ENCODE results near the gene ADAM10. TPM values are rescaled to one million over a fixed set of nuclear protein-coding genes. Genes with fewer than 3 reads are reported as not detected.

ADAM10 gene
- total and polyA plus RNA-seq, 4 donors: 11.6 to 115 (median 57.5) TPM

DNA sequence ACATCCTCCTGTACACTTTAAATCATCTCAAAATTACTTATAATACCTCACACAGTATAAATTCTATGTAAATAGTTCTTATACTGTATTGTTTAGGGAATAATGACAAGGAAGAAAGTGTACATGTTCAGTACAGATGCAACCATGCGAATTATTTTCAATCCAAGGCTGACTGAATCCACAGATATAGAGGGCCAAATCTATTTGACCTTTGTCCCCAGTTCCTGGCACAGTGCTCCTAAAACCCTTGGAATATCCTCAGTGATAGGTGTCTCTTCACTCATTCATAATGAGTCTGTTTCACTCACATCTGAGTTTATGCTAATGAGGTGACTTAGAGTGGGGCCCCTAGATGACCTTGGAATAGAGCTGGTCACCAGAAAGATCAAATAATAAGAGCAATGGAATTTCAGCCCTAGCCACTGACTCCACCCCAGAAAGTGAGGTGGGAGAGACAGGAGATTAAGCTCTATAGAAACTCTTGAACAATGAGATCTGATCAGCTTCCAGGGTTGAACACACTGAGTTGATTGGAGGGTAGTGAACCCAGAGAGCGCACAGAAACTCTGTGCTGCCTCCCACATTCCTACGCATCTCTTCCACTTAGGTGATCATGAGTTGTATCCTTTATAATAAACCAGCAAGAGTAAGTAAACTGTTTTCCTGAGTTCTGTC lies 65.3 kb downstream of the ADAM10 start:
- no peaks in the 10 kb centered on the region for H3K36me3 ChIP-seq (ENCODE audit: control insufficient read depth in 1 of 2, insufficient read depth in 2 of 2, low read length in 1 of 2)
- 99% methylated on average over 3 of the region's 3 CpGs for WGBS, 2 donors
- no peak overlapping the region for H3K4me3 ChIP-seq (ENCODE audit: low read length in 2 of 2)
- DNase-seq: no peak
- no peak for ATAC-seq (ENCODE audit: low FRiP score)
- no peaks in the 10 kb centered on the region for H3K4me1 ChIP-seq (ENCODE audit: control insufficient read depth in 1 of 2, insufficient read depth in 2 of 2, low read length in 2 of 2)
- no peaks in the 10 kb centered on the region for H3K27me3 ChIP-seq (ENCODE audit: control insufficient read depth in 1 of 2, insufficient read depth in 2 of 2, low read length in 1 of 2)
- no peaks in the 10 kb centered on the region for H3K9me3 ChIP-seq (ENCODE audit: control insufficient read depth, low read length)
- intact Hi-C loops (cut with DNase I): no loop called here
- H3K27ac ChIP-seq (ENCODE audit: low read depth in 1 of 2, low read length in 2 of 2): no peak overlapping the region

DNA sequence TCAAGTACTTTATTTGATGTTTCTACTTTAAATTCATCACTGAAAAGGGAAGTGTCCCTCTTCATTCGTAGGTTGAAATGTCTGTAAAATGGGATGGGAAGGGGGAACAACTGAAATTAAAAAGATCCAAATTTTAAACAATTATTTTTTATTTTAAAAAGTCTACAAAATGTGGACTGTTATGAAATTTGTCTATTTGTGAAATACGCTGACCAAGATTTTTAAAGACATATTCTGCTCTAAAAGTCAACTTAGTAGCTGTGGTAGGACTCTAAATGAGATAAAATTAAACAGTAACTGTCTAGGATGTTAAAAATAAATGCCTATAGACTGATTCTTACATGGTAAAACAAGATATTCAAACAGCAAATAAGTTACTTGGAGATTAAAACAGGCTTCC lies 67.3 kb downstream of the ADAM10 start:
- Histone ChIP-seq H3K4me1 (ENCODE audit: control insufficient read depth in 1 of 2, insufficient read depth in 2 of 2, low read length in 2 of 2) (no peaks in the 10 kb centered on the region), H3K27me3 (ENCODE audit: control insufficient read depth in 1 of 2, insufficient read depth in 2 of 2, low read length in 1 of 2) (no peaks in the 10 kb centered on the region), H3K36me3 (ENCODE audit: control insufficient read depth in 1 of 2, insufficient read depth in 2 of 2, low read length in 1 of 2) (no peaks in the 10 kb centered on the region), H3K9me3 (ENCODE audit: control insufficient read depth, low read length) (no peaks in the 10 kb centered on the region), H3K4me3 (ENCODE audit: low read length in 2 of 2) (no peak overlapping the region), H3K27ac (ENCODE audit: low read depth in 1 of 2, low read length in 2 of 2) (no peak overlapping the region)
- DNase-seq (no peak), ATAC-seq (ENCODE audit: low FRiP score) (no peak)
- WGBS, 2 donors: 95 to 99% methylated on average over 2 of the region's 2 CpGs
- intact Hi-C loops (cut with DNase I): no loop called here

GRCh38 chr15:58678683-58679082 lies 70.8 kb downstream of the ADAM10 start:
- H3K27me3 ChIP-seq (ENCODE audit: control insufficient read depth in 1 of 2, insufficient read depth in 2 of 2, low read length in 1 of 2): no peaks in the 10 kb centered on the region
- no peaks in the 10 kb centered on the region for H3K4me1 ChIP-seq (ENCODE audit: control insufficient read depth in 1 of 2, insufficient read depth in 2 of 2, low read length in 2 of 2)
- no peaks in the 10 kb centered on the region for H3K36me3 ChIP-seq (ENCODE audit: control insufficient read depth in 1 of 2, insufficient read depth in 2 of 2, low read length in 1 of 2)
- no peak overlapping the region for H3K27ac ChIP-seq (ENCODE audit: low read depth in 1 of 2, low read length in 2 of 2)
- H3K9me3 ChIP-seq (ENCODE audit: control insufficient read depth, low read length): no peaks in the 10 kb centered on the region
- ATAC-seq (ENCODE audit: low FRiP score) (no peak), DNase-seq (no peak)
- intact Hi-C loops (cut with DNase I): no loop called here
- 55 to 58% methylated on average over 2 of the region's 2 CpGs for WGBS, 2 donors
- H3K4me3 ChIP-seq (ENCODE audit: low read length in 2 of 2): no peak overlapping the region

- WGBS, 2 donors: 92% methylated on average over 1 of the region's 1 CpG
- DNase-seq (no peak), ATAC-seq (ENCODE audit: low FRiP score) (no peak)
- Histone ChIP-seq H3K4me3 (ENCODE audit: low read length in 2 of 2) (no peak overlapping the region), H3K4me1 (ENCODE audit: control insufficient read depth in 1 of 2, insufficient read depth in 2 of 2, low read length in 2 of 2) (no peaks in the 10 kb centered on the region), H3K36me3 (ENCODE audit: control insufficient read depth in 1 of 2, insufficient read depth in 2 of 2, low read length in 1 of 2) (no peaks in the 10 kb centered on the region), H3K27me3 (ENCODE audit: control insufficient read depth in 1 of 2, insufficient read depth in 2 of 2, low read length in 1 of 2) (no peaks in the 10 kb centered on the region), H3K9me3 (ENCODE audit: control insufficient read depth, low read length) (no peaks in the 10 kb centered on the region), H3K27ac (ENCODE audit: low read depth in 1 of 2, low read length in 2 of 2) (no peak overlapping the region)
- intact Hi-C loops (cut with DNase I): no loop called here
Measured at GRCh38 chr15:58677426-58677825, 72.1 kb downstream of the ADAM10 start.

- intact Hi-C loops (cut with DNase I): no loop called here
- Histone ChIP-seq H3K36me3 (ENCODE audit: control insufficient read depth in 1 of 2, insufficient read depth in 2 of 2, low read length in 1 of 2) (no peaks in the 10 kb centered on the region), H3K27ac (ENCODE audit: low read depth in 1 of 2, low read length in 2 of 2) (no peak overlapping the region), H3K27me3 (ENCODE audit: control insufficient read depth in 1 of 2, insufficient read depth in 2 of 2, low read length in 1 of 2) (no peaks in the 10 kb centered on the region), H3K9me3 (ENCODE audit: control insufficient read depth, low read length) (no peaks in the 10 kb centered on the region), H3K4me3 (ENCODE audit: low read length in 2 of 2) (no peak overlapping the region), H3K4me1 (ENCODE audit: control insufficient read depth in 1 of 2, insufficient read depth in 2 of 2, low read length in 2 of 2) (no peaks in the 10 kb centered on the region)
- no peak for ATAC-seq (ENCODE audit: low FRiP score)
- no peak for DNase-seq
- WGBS, 2 donors: 78 to 82% methylated on average over 4 of the region's 4 CpGs
Measured at GRCh38 chr15:58676766-58677165, 72.7 kb downstream of the ADAM10 start.

- no peak overlapping the region for H3K4me3 ChIP-seq (ENCODE audit: low read length in 2 of 2)
- peaks cover 0 to 1% of the 10 kb centered on the region in 2 donors for H3K4me1 ChIP-seq (ENCODE audit: control insufficient read depth in 1 of 2, insufficient read depth in 2 of 2, low read length in 2 of 2)
- no peaks in the 10 kb centered on the region for H3K27me3 ChIP-seq (ENCODE audit: control insufficient read depth in 1 of 2, insufficient read depth in 2 of 2, low read length in 1 of 2)
- no peak overlapping the region for H3K27ac ChIP-seq (ENCODE audit: low read depth in 1 of 2, low read length in 2 of 2)
- 94 to 96% methylated on average over 2 of the region's 2 CpGs for WGBS, 2 donors
- DNase-seq (no peak), ATAC-seq (ENCODE audit: low FRiP score) (no peak)
- no peaks in the 10 kb centered on the region for H3K36me3 ChIP-seq (ENCODE audit: control insufficient read depth in 1 of 2, insufficient read depth in 2 of 2, low read length in 1 of 2)
- intact Hi-C loops (cut with DNase I): no loop called here
- no peaks in the 10 kb centered on the region for H3K9me3 ChIP-seq (ENCODE audit: control insufficient read depth, low read length)
Measured at GRCh38 chr15:58671186-58671585, 78.3 kb downstream of the ADAM10 start.

DNA sequence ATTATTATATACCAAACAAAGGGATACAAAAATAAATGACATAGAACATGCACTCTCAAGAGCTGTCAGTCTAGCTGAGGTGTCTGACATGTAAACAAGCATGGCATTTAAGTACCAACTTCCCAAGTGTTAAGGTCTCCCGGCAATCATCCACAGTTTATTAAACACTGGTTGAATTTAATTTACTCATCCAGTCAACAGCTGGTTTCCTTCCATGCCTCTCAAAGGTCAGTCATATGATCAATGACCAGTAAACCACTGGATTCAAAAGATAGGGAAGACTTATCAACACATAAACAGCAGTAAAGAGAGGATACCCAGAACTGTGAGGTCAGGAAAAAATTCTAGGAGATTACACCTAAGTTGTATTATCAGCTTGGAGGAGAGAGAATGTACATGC lies 80.4 kb downstream of the ADAM10 start:
- Histone ChIP-seq H3K27ac (ENCODE audit: low read depth in 1 of 2, low read length in 2 of 2) (no peak overlapping the region), H3K4me1 (ENCODE audit: control insufficient read depth in 1 of 2, insufficient read depth in 2 of 2, low read length in 2 of 2) (peaks cover 0 to 3% of the 10 kb centered on the region in 2 donors)
- 78 to 89% methylated on average over 1 of the region's 1 CpG for whole genome bisulfite sequencing, 2 donors

DNA sequence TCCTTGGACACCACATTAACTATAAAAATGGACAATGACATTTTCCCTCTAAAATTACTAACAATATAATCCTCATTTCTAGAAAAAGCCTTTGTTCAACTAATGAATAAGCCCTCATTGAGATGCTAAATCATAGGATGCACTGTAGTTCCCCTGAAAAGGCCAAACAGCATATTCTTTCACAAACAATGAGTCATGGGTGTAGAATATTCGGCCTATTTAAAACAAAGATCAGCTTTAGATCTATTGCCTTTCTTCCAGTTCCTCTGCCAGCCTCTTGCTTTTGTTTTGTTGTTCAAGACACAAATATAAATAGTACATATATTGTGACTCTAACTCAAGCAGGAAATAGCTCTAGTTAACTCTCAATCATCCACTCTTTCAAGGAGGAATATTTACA lies 82.5 kb downstream of the ADAM10 start:
- Histone ChIP-seq H3K4me1 (ENCODE audit: control insufficient read depth in 1 of 2, insufficient read depth in 2 of 2, low read length in 2 of 2) (peaks cover 0 to 3% of the 10 kb centered on the region in 2 donors), H3K36me3 (ENCODE audit: control insufficient read depth in 1 of 2, insufficient read depth in 2 of 2, low read length in 1 of 2) (peaks cover 0 to 3% of the 10 kb centered on the region in 2 donors), H3K27me3 (ENCODE audit: control insufficient read depth in 1 of 2, insufficient read depth in 2 of 2, low read length in 1 of 2) (no peaks in the 10 kb centered on the region), H3K27ac (ENCODE audit: low read depth in 1 of 2, low read length in 2 of 2) (no peak overlapping the region), H3K4me3 (ENCODE audit: low read length in 2 of 2) (no peak overlapping the region), H3K9me3 (ENCODE audit: control insufficient read depth, low read length) (no peaks in the 10 kb centered on the region)
- ATAC-seq (ENCODE audit: low FRiP score) (no peak), DNase-seq (no peak)
- intact Hi-C loops (cut with DNase I): no loop called here
- WGBS, 2 donors: 24 to 40% methylated on average over 1 of the region's 1 CpG

More for the DNA sequence above, 80.4 kb downstream of the ADAM10 start:
- Histone ChIP-seq H3K36me3 (ENCODE audit: control insufficient read depth in 1 of 2, insufficient read depth in 2 of 2, low read length in 1 of 2) (no peaks in the 10 kb centered on the region), H3K4me3 (ENCODE audit: low read length in 2 of 2) (no peak overlapping the region), H3K27me3 (ENCODE audit: control insufficient read depth in 1 of 2, insufficient read depth in 2 of 2, low read length in 1 of 2) (no peaks in the 10 kb centered on the region), H3K9me3 (ENCODE audit: control insufficient read depth, low read length) (no peaks in the 10 kb centered on the region)
- intact Hi-C loops (cut with DNase I): no loop called here
- no peak for ATAC-seq (ENCODE audit: low FRiP score)
- DNase-seq: no peak

- H3K27ac ChIP-seq (ENCODE audit: low read depth in 1 of 2, low read length in 2 of 2): no peak overlapping the region
- intact Hi-C loops (cut with DNase I): no loop called here
Measured at GRCh38 chr15:58665672-58666071, 83.8 kb downstream of the ADAM10 start.

More at GRCh38 chr15:58665672-58666071, 83.8 kb downstream of the ADAM10 start:
- H3K36me3 ChIP-seq (ENCODE audit: control insufficient read depth in 1 of 2, insufficient read depth in 2 of 2, low read length in 1 of 2): peaks cover 0 to 3% of the 10 kb centered on the region in 2 donors
- ATAC-seq (ENCODE audit: low FRiP score) (no peak), DNase-seq (no peak)
- H3K27me3 ChIP-seq (ENCODE audit: control insufficient read depth in 1 of 2, insufficient read depth in 2 of 2, low read length in 1 of 2): no peaks in the 10 kb centered on the region
- H3K4me3 ChIP-seq (ENCODE audit: low read length in 2 of 2): no peak overlapping the region
- H3K4me1 ChIP-seq (ENCODE audit: control insufficient read depth in 1 of 2, insufficient read depth in 2 of 2, low read length in 2 of 2): peaks cover 0 to 3% of the 10 kb centered on the region in 2 donors
- H3K9me3 ChIP-seq (ENCODE audit: control insufficient read depth, low read length): no peaks in the 10 kb centered on the region
- WGBS, 2 donors: 96 to 97% methylated on average over 2 of the region's 2 CpGs

All from aorta (tissue), 5 donors.